BLaER1 treated with 17β-estradiol and CSF1 and Interleukin-3, amounts not matched to agents 10 nM and 100 nM (cell line): ENCODE data around the gene P4HTM.
"Not testable (repeated sequence)": the region's sequence is repeated elsewhere in the genome, so short reads cannot be mapped to it uniquely, and the experiment has no call there.

Source experiments
- H3K27ac ChIP-seq, 11 experiments: shearing (Covaris generic); formaldehyde crosslinking; 2 replicates each; pipeline ENCODE4 v1.8.1; 2022
- H3K27me3 ChIP-seq, 11 experiments: shearing (Covaris generic); formaldehyde crosslinking; 2 replicates each; pipeline ENCODE4 v1.8.1; 2022
- H3K36me3 ChIP-seq, 11 experiments: shearing (Covaris generic); formaldehyde crosslinking; 2 replicates each; pipeline ENCODE4 v1.8.1; 2022
- H3K4me1 ChIP-seq, 10 experiments: shearing (Covaris generic); formaldehyde crosslinking; 2 replicates each; pipeline ENCODE4 v1.8.1; 2022
- H3K4me2 ChIP-seq, 11 experiments: shearing (Covaris generic); formaldehyde crosslinking; 2 replicates each; pipeline ENCODE4 v1.8.1; 2022
- H3K4me3 ChIP-seq, 10 experiments: shearing (Covaris generic); formaldehyde crosslinking; 2 replicates each; pipeline ENCODE4 v1.8.1; 2022
- H3K9ac ChIP-seq, 11 experiments: shearing (Covaris generic); formaldehyde crosslinking; 2 replicates each; pipeline ENCODE4 v1.8.1; 2022
- H3K9me3 ChIP-seq, 11 experiments: shearing (Covaris generic); formaldehyde crosslinking; replicated peaks in 1 of 11; 2 replicates each; pipeline ENCODE4 v1.8.1; 2022
- H4K20me1 ChIP-seq, 11 experiments: shearing (Covaris generic); formaldehyde crosslinking; 2 replicates each; pipeline ENCODE4 v1.8.1; 2022
- Cebpa-rat ChIP-seq, 11 experiments: shearing (Covaris generic); IDR thresholded peaks; 2 replicates each; pipeline ENCODE4 v1.8.1; 2022

Gene P4HTM

DNA sequence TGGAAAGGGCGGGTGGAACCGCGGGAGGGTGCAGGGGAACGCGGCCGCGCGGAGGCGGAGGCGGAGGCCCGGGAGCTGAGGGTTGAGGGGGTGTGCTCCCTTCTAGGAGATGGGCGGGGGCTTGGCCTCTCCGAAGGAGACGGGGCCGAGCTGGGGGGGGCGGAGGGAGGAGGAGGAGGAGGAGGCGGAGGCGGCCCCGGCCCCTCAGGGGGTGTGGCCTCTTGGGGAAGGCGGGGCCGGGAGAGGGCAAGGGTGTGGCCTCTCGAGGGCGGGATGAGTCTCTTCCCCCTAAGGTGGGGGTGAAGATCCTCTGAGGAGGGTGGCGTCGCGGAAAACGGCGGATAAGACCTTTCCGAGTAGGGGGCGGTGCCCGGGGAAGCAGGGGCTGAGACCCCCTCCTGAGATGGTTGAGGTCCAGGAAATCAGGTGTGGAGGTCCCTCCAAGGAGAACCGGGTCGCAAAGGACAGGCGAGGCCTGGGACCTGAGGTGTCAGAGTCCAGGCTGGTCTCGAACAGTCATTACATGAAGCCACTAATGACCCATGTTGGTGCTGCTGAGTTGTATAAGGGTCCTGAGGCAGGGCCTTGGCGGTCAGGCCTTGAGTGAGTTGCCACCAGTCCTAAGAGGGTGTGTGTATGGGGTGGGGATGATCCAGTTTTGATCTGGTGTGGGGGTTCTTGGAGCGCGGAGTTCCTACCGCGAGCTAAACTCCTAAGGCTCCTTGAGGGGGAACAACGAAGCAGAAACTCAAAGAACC lies 17.9 kb downstream of the P4HTM start:
- H3K27ac ChIP-seq: peak overlapping the region; percentile 87 to 99 (median 95)
- H3K4me2 ChIP-seq: peak overlapping the region; percentile 94 to 100 (median 96)
- no peaks in the 10 kb centered on the region for H3K27me3 ChIP-seq
- no peak for TF ChIP-seq Cebpa-rat (IDR thresholded peaks at IDR 0.05)
- H3K4me3 ChIP-seq: peak overlapping the region; percentile 67 to 91 (median 80)
- no peaks in the 10 kb centered on the region for H3K9me3 ChIP-seq
- peaks cover 20 to 38% (median 25%) of the 10 kb centered on the region in 11 experiments for H3K36me3 ChIP-seq
- H4K20me1 ChIP-seq: peaks cover 25 to 52% (median 50%) of the 10 kb centered on the region in 11 experiments; a peak in 21 of 22 replicates
- H3K4me1 ChIP-seq: peaks cover 28 to 47% (median 36%) of the 10 kb centered on the region in 10 experiments
- H3K9ac ChIP-seq: peak overlapping the region; percentile 87 to 99 (median 94)

DNA sequence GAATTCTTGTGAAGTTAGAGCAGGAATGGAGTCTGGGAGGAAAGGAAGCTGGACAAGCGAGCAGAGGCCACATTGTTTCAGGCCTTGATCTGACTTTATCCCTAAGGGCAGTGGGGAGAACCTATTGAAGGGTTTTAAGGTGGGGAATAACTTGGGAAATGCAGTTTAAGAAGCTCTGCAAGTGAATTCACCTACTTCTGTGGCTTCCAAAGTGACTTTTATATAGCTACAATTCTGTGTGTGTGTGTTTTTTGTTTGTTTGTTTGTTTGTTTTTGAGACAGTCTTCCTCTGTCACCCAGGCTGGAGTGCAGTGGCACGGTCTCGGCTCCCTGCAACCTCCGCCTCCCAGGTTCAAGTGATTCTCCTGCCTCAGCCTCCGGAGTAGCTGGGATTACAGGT lies 18.6 kb downstream of the P4HTM start:
- H3K27ac ChIP-seq: peak overlapping the region; percentile 23 to 99 (median 95); a peak in 20 of 22 replicates
- H3K9ac ChIP-seq: peak overlapping the region; percentile 87 to 99 (median 94)
- H3K4me3 ChIP-seq: peak overlapping the region; percentile 67 to 91 (median 80)
- H4K20me1 ChIP-seq: peaks cover 31 to 58% (median 56%) of the 10 kb centered on the region in 11 experiments
- peaks cover 28 to 54% (median 40%) of the 10 kb centered on the region in 10 experiments for H3K4me1 ChIP-seq
- H3K27me3 ChIP-seq, H3K9me3 ChIP-seq: not testable (repeated sequence)
- peak overlapping the region; percentile 94 to 100 (median 96) for H3K4me2 ChIP-seq
- peaks cover 27 to 45% (median 31%) of the 10 kb centered on the region in 11 experiments for H3K36me3 ChIP-seq

DNA sequence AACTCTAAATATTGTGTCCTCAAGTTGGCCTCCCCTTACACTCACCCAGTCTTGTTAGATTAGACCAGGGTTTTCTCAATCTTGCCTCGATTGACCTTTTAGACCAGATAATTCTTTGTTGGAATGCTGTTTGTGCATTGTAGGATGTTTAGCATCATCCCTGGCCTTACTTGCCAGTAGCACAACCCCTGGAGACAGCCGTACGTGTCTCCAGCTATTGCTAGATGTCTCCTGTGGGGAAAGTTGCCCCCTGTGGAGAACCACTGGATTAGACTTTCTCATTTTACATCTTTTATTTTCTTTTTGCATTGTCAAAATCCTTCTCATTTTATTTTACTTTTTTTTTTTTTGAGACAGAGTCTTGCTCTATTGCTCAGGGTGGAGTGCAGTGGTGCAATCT lies 19.4 kb downstream of the P4HTM start:
- no peak for TF ChIP-seq Cebpa-rat (IDR thresholded peaks at IDR 0.05)
- Histone ChIP-seq H4K20me1 (peaks cover 39 to 66% (median 64%) of the 10 kb centered on the region in 11 experiments), H3K4me3 (no peak overlapping the region), H3K9ac (peak overlapping the region in 1 of 11 experiments; percentile 39; a peak in 2 of 22 replicates), H3K27ac (peak overlapping the region in 1 of 11 experiments; percentile 14; a peak in 1 of 22 replicates), H3K27me3 (no peaks in the 10 kb centered on the region), H3K9me3 (no peaks in the 10 kb centered on the region), H3K4me2 (peak overlapping the region; percentile 34 to 62 (median 51); a peak in 18 of 22 replicates), H3K36me3 (peaks cover 35 to 52% (median 39%) of the 10 kb centered on the region in 11 experiments), H3K4me1 (peaks cover 28 to 61% (median 47%) of the 10 kb centered on the region in 10 experiments)

GRCh38 chr3:49012441-49013017 lies 22.5 kb downstream of the P4HTM start:
- Histone ChIP-seq H3K27ac (no peak overlapping the region), H3K4me2 (no peak overlapping the region), H3K27me3 (no peaks in the 10 kb centered on the region), H3K36me3 (peaks cover 57 to 81% (median 65%) of the 10 kb centered on the region in 11 experiments), H3K4me1 (peaks cover 32 to 73% (median 58%) of the 10 kb centered on the region in 10 experiments), H3K4me3 (no peak overlapping the region), H4K20me1 (peaks cover 50 to 97% (median 95%) of the 10 kb centered on the region in 11 experiments), H3K9ac (no peak overlapping the region), H3K9me3 (no peaks in the 10 kb centered on the region)
- TF ChIP-seq Cebpa-rat (IDR thresholded peaks at IDR 0.05): no peak

DNA sequence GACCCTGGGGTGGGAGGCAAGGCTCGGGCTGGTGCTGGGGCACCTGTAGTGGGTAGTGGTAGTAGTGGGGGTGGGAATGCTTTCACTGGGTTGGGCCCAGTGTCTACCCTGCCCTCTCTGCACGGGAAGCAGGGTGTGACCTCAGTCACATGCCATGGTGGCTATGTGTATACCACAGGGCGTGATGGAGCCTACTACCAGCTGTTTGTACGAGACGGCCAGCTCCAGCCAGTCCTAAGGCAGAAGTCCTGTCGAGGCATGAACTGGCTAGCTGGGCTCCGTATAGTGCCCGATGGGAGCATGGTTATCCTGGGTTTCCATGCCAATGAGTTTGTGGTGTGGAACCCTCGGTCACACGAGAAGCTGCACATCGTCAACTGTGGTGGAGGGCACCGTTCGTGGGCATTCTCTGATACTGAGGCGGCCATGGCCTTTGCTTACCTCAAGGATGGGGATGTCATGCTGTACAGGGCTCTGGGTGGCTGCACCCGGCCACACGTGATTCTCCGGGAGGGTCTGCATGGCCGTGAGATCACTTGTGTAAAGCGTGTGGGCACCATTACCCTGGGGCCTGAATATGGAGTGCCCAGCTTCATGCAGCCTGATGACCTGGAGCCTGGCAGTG lies 23.2 kb downstream of the P4HTM start:
- no peak for TF ChIP-seq Cebpa-rat (IDR thresholded peaks at IDR 0.05)
- H3K27ac ChIP-seq: no peak overlapping the region
- peaks cover 50 to 98% (median 95%) of the 10 kb centered on the region in 11 experiments for H4K20me1 ChIP-seq
- H3K9ac ChIP-seq: no peak overlapping the region
- peak overlapping the region in 3 of 11 experiments; percentile 6 to 7 (median 6); a peak in 1 of 22 replicates for H3K4me2 ChIP-seq
- H3K9me3 ChIP-seq: no peaks in the 10 kb centered on the region
- no peak overlapping the region for H3K4me3 ChIP-seq
- peaks cover 57 to 81% (median 65%) of the 10 kb centered on the region in 11 experiments for H3K36me3 ChIP-seq
- H3K4me1 ChIP-seq: peaks cover 32 to 73% (median 59%) of the 10 kb centered on the region in 10 experiments
- H3K27me3 ChIP-seq: no peaks in the 10 kb centered on the region

DNA sequence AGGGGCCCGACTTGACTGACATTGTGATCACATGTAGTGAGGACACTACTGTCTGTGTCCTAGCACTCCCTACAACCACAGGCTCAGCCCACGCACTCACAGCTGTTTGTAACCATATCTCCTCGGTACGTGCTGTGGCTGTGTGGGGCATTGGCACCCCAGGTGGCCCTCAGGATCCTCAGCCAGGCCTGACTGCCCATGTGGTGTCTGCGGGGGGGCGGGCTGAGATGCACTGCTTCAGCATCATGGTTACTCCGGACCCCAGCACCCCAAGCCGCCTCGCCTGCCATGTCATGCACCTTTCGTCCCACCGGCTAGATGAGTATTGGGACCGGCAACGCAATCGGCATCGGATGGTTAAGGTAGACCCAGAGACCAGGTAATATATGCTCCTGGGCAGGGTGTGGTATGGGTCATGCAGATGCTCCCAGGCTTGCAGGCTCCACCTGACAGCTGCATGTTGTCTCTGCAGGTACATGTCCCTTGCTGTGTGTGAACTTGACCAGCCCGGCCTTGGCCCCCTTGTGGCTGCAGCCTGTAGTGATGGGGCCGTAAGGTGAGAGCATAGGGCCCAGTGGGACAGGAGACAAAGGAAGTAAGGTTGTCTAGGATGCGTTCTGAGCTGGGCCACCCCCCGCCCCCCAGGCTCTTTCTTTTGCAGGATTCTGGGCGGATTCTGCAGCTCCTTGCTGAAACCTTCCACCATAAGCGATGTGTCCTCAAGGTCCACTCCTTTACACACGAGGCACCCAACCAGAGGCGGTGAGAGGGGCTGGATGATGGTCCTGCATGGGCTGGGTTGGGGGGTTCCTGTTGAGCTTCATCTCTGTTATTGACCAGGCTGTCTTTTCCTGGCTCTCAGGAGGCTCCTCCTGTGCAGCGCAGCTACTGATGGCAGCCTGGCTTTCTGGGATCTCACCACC lies 24.0 kb downstream of the P4HTM start:
- Histone ChIP-seq H4K20me1 (peaks cover 45 to 90% (median 87%) of the 10 kb centered on the region in 11 experiments), H3K4me3 (no peak overlapping the region), H3K4me1 (peaks cover 27 to 70% (median 56%) of the 10 kb centered on the region in 10 experiments), H3K4me2 (peak overlapping the region in 3 of 11 experiments; percentile 6 to 7 (median 6); a peak in 1 of 22 replicates), H3K36me3 (peaks cover 57 to 81% (median 64%) of the 10 kb centered on the region in 11 experiments), H3K27me3 (no peaks in the 10 kb centered on the region), H3K9me3 (no peaks in the 10 kb centered on the region), H3K27ac (no peak overlapping the region), H3K9ac (no peak overlapping the region)
- TF ChIP-seq Cebpa-rat (IDR thresholded peaks at IDR 0.05): no peak

- no peak overlapping the region; a peak in 1 of 20 replicates for H3K4me3 ChIP-seq
- peaks cover 56 to 72% (median 62%) of the 10 kb centered on the region in 11 experiments for H3K36me3 ChIP-seq
- H3K4me1 ChIP-seq: peaks cover 26 to 70% (median 53%) of the 10 kb centered on the region in 10 experiments
- TF ChIP-seq Cebpa-rat (IDR thresholded peaks at IDR 0.05): no peak
- no peak overlapping the region for H3K27ac ChIP-seq
- no peaks in the 10 kb centered on the region for H3K27me3 ChIP-seq
- H3K9me3 ChIP-seq: no peaks in the 10 kb centered on the region
- no peak overlapping the region for H3K4me2 ChIP-seq
- peaks cover 45 to 80% (median 78%) of the 10 kb centered on the region in 11 experiments for H4K20me1 ChIP-seq
- H3K9ac ChIP-seq: no peak overlapping the region
Observed at GRCh38 chr3:49015072-49015471, 25.0 kb downstream of the P4HTM start.

GRCh38 chr3:49015765-49016164 lies 25.7 kb downstream of the P4HTM start:
- peaks cover 53 to 65% (median 61%) of the 10 kb centered on the region in 11 experiments for H3K36me3 ChIP-seq
- H3K4me3 ChIP-seq: no peak overlapping the region
- no peak overlapping the region for H3K27ac ChIP-seq
- H3K4me2 ChIP-seq: peak overlapping the region in 3 of 11 experiments; percentile 97 to 99 (median 98); a peak in 2 of 22 replicates
- no peaks in the 10 kb centered on the region for H3K27me3 ChIP-seq
- no peaks in the 10 kb centered on the region for H3K9me3 ChIP-seq
- TF ChIP-seq Cebpa-rat (IDR thresholded peaks at IDR 0.05): no peak
- peaks cover 25 to 67% (median 51%) of the 10 kb centered on the region in 10 experiments; a peak in 19 of 20 replicates for H3K4me1 ChIP-seq
- H3K9ac ChIP-seq: peak overlapping the region in 3 of 11 experiments; percentile 13 to 98 (median 37); a peak in 2 of 22 replicates
- H4K20me1 ChIP-seq: peaks cover 45 to 73% (median 71%) of the 10 kb centered on the region in 11 experiments
